Fibroblast of lung (primary cell): ENCODE data around the gene CARD14.

ENCODE experiments used
- EZH2 ChIP-seq: IDR thresholded peaks from 2 replicates; pipeline ENCODE4 v1.5.1; 2012; ENCODE audit warnings: low read length, control low read depth, mild to moderate bottlenecking; ENCODE audit errors: missing control alignments
- TF ChIP-seq, protein P1 (sequence below), 2 donors: IDR thresholded peaks in 1 of 2; conservative IDR thresholded peaks in 1 of 2; 1 replicate in 1 of 2; 2 replicates in 1 of 2; pipeline ENCODE4 v1.5.1; 2011 to 2012; ENCODE audit warnings: low read length in 2 of 2, control low read depth in 1 of 2, inconsistent platforms in 1 of 2, low read depth in 1 of 2, mild to moderate bottlenecking in 1 of 2

DNA sequence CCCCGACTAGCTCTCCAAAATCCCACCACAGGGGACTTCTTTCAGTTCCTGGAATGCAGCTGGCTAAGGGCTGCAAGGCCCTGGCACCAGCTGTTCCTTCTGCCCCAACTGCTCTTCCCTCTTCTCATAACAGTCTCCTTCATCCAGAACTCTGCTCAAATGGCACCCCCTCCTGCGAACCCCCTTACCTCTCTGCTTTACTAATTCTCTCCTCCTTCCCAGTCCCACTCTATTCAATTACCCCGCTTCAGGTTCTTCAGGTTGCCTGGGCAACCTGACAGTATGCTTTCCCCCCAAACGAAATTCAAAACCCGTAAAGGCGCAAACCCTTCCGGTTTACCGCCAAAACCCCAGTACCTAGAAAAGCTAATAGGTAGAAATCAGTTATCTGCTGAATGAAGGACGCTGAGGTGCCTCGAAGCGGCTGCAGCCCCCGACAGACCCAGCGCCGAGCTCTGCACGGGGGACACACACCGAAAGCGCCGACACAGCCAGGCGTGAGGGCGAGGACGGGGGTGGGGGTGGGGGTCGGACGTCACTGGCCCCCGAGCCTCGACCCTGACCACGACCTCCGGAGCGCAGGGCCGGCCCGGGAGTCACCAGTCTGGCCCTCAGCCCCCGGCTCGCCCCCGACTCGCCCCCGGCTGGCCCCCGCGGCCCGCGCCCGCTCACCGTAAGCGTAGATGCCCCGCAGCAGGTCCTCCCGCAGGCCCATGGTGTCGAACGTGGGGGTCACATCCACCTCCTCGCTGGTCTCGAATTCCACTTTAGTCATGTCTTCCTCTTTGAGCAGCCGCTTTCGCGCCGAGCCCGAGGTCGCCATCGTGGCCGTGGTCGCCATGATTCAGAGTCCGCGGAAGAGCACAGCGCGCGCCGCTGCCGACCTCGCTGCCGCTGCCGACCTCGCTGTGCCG lies 23.5 kb upstream of the CARD14 start:
- TF ChIP-seq, protein P1, sequence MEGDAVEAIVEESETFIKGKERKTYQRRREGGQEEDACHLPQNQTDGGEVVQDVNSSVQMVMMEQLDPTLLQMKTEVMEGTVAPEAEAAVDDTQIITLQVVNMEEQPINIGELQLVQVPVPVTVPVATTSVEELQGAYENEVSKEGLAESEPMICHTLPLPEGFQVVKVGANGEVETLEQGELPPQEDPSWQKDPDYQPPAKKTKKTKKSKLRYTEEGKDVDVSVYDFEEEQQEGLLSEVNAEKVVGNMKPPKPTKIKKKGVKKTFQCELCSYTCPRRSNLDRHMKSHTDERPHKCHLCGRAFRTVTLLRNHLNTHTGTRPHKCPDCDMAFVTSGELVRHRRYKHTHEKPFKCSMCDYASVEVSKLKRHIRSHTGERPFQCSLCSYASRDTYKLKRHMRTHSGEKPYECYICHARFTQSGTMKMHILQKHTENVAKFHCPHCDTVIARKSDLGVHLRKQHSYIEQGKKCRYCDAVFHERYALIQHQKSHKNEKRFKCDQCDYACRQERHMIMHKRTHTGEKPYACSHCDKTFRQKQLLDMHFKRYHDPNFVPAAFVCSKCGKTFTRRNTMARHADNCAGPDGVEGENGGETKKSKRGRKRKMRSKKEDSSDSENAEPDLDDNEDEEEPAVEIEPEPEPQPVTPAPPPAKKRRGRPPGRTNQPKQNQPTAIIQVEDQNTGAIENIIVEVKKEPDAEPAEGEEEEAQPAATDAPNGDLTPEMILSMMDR (conservative IDR thresholded peaks at IDR 0.05 in 1 of 2, IDR thresholded peaks at IDR 0.05 in 1 of 2; ENCODE audit: low read depth in 1 of 2, low read length in 2 of 2) = no peak
- no peak for TF ChIP-seq EZH2
